ENCODE measurements around the gene CYB5A.

GRCh38 chr18:74239567-74239966, 52.2 kb downstream of the CYB5A start:
- TF ChIP-seq CTCF (IDR thresholded peaks at IDR 0.05; ENCODE audit: low read length) (no peak), EZH2 (optimal IDR thresholded peaks at IDR 0.05; ENCODE audit: low read depth, low read length) (no peak), EZH2phosphoT487 (IDR thresholded peaks at IDR 0.05; ENCODE audit: low read length) (no peak)
